HG03060 (cell line): ENCODE results near the gene MBOAT2.
"Not testable (repeated sequence)": the region's sequence is repeated elsewhere in the genome, so short reads cannot be mapped to it uniquely, and the experiment has no call there.

ENCODE experiments used
- ATAC-seq: cut with Tn5 transposase; IDR thresholded peaks from one replicate; pipeline ENCODE4 v1.9.1; 2021; ENCODE audit warnings: low read depth, moderate number of reproducible peaks; ENCODE audit not compliant: unreplicated experiment

Gene MBOAT2

DNA sequence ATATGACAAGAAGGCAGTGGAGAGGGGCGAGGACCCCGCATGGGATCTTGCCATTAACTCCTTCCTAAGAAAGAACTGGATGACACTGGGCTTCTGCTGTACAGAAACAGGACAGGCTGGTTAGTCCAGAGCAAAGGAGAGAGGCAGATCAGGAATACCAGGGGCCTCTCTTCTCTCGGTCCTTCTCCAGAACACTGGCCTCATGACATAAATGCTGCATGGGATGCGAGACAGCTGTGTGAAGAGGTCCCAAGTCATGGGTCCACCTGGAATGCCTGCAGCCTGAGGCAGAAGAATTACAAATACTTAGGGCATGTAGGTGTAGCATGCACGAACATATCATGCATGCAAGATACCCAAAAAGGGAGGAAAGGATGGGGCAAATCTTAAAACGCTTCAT is 9.1 kb downstream of the MBOAT2 start:
- no peak for ATAC-seq

DNA sequence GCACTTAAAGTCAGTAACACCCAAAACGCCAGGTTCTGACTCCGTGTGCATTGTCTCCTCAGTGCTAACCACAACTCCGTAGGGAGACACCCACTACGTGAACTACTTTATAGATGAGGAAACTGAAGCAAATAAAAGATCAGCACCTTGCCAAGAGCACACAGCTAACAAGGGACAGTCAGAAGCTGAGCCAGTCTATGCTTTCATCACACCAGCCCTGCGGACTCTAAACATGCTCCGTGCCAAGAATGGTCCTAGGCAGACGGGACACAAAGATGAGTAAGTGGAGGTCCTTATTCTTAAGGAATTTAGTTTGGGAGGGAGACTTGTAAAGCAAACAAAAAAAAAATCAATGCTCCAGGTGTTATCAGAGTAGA is 9.6 kb downstream of the MBOAT2 start:
- no peak for ATAC-seq

DNA sequence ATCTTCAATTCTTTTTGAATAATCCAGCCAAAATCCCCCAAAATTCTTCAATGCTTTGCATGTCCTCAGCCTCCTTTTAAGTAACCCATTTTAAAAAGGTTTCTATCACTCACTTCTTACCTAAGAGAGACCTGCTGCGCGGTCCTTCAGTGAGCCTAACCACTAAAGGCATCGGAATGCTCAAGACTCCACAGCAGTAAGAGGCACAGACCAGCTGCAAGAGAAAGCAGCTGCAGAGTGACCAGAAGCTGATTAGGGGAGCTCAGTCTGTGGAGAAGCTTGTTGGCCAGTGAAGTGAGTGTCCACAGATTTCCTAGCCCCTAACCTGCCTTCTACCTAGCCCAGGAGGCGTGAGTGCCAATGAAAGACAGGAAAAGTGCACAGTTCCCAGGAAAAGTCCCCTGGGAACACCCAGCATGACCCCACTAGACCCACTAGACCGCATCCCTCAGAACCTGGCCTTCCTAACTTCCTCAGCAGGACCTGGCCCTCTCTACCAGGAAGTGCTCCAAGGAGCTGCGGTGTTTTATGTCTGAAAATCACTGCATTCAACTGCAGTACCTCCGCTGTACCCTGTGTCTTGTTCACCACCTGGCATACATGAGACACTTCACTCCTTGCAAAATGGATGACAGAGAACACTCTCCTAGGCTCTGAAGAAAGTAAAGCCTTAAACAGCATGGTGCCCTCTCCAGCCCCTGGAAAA is 10.1 kb downstream of the MBOAT2 start:
- no peak for ATAC-seq

DNA sequence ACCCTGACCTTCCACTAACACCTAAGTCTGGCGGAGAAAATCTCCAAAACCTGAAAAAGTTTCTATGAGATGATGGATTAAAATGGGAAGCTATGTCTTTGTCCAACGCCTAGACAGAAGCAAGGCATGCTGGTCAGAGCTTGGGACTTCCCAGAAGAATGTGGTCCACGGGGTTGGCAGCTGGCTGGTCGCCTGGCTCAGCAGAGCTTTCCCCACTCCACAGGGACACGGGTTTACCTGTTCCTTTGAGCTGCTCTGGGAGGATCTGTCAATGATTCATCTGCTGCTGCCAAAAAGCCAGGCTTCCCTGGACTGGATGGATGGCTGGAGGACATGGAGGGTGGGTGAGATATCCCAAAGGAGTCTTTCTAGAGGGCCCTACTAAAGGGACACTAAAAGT is 10.8 kb downstream of the MBOAT2 start:
- no peak for ATAC-seq

DNA sequence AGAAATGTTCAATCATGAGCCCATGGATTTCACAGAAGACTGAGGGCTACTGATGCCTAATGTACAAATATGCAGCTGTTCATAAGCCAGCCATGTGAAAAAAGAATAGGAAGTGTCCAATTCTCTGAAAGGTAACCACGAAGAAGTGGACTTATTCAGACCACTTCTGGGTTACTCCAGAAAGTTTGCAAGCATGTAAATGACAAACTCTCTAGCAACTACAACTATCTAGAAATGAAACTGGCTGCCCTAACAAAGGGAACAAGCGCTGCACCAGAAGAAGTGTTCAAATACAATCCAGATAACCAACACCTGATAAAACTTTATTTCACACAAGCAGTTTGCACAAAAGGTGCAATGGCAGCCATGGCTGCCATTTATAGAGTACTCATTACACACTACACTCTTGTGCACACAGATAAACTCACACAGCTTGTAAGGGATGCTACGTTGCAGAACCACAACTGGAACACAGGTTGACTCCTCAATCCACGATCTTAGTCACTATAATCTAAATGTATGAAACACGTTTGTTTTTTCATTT is 13.9 kb downstream of the MBOAT2 start:
- no peak for ATAC-seq

DNA sequence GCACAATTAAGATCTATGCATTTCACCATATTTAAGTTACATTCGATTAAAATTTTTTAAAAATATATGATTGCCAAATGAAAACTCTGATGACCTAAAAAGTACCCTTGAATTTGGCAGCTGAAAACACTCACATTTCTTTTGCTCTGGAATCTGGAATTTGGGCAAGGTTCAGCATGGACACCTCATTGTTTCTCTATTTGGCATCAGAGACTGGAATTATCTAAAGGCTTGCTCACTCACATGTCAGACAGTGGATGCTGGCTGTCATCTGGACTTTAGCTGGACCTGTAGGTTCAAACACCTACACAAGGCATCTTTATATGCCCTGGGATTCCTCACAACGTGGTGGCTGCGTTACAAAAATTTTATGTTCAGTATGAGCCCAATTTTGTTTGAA is 16.1 kb downstream of the MBOAT2 start:
- no peak for ATAC-seq

DNA sequence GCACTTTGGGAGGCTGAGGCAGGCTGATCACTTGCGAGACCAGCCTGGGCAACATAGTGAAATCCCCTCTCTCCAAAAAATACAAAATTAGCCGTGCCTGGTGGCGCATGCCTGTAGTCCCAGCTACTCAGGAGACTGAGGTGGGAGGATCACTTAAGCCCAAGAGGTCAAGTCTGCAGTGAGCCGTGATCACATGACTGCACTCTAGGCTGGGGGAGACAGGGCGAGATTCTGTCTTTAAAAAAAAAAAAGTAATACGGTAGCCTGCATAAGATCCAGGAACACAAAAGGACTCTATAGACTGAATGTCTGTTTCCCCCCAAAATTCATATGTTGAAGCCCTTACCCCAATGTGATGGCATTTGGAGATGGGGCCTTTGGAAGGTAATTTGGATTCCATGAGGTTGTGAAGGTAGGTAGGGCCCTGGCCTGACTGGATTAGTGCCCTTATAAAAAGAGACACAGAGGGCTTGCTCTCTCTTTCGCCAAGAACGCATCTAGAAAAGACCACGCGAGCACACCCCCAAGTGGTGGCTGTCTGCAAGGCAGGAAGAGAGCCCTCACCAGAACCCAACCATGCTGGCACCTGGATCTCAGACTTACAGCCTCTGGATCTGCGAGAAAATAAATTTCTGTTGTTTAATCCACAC is 17.0 kb downstream of the MBOAT2 start:
- no peak for ATAC-seq

DNA sequence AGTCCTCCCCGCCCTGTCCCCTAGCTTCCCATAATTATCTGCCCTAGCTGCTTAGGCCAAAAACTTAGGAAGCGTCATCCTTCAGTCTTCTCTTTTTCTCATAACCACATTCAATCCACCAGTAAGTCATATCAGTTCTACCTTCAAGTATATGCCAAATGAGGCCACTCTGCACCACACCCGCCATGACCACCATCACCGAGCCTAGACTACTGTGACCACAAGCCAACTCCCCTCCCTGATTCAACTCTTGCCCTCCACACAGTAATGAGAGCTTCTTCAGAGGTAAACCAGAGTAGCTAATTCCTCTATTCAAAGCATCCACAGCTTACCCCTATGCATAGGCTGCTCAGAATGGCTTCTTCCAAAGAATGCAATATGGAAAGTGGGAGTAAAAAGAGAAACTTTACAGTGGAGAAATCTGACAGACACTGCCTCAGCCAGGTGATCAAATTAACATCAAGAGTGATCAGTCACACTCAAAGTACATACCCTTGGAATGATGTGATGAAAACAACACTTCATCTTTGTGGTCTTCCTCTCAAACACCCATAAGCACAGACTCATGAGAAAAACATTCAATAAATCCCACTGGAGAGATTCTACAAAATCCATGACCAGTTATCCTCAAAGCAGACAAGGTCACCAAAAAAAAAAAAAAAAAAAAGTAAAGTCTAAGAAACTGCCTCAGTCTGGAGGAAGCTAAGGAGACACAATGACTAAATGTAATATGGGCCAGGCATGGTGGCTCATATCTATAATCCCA is 17.7 kb downstream of the MBOAT2 start:
- no peak for ATAC-seq

DNA sequence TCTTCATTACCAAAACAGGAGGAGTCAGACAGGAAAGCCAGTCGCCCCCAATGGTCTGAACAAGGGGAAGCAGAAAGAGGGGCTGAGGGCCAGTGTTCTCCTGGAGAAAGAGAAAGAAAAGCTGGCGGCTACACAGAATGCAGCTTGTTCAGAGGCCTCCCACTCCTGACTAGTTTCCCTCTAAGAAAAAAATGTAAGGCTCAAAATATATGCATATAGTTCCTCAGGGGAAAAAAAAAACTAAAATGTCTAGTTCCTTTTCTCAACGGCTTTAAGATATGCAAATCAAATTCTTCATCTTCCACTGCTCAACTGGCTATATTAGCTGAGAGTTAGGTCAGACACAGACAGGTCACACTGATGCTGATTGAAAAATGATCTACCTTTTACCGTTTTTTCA is 18.6 kb downstream of the MBOAT2 start:
- ATAC-seq: no peak

DNA sequence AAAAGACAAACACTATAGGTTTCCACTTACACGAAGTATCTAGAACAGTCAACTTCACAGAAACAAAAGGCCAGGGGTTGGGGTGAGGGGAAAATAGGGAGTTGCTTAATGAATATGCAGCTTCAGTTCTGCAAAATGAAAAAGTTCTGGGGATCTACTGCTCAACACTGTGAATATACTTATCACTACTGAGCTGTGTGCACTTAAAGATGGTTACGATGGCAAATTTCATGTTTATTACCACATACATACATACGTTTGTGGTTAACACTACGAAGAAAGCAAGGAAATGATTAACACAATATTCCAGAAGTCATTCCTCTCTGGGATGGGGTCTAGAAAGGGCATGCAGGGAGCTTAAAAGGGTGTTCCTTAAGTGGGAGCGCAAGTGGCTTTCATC is 19.3 kb downstream of the MBOAT2 start:
- no peak for ATAC-seq

DNA sequence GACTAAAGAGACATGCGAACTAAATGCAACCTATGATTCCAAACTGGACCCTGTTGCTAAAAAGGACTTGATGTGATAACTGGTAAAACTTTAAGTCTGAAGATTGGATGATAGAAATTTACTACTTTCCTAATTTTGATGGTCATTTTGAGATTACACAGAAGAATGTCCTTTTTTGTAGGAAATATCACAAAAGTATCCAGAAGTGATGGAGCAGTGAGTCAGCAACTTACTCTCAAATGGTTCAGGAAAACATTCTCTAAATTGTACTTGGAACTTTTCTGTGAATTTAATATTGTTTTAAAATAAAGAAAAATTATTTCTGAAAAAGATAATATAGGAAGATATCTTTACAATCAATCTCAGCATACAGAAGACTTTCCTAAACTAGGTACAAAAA is 19.9 kb downstream of the MBOAT2 start:
- ATAC-seq: no peak

DNA sequence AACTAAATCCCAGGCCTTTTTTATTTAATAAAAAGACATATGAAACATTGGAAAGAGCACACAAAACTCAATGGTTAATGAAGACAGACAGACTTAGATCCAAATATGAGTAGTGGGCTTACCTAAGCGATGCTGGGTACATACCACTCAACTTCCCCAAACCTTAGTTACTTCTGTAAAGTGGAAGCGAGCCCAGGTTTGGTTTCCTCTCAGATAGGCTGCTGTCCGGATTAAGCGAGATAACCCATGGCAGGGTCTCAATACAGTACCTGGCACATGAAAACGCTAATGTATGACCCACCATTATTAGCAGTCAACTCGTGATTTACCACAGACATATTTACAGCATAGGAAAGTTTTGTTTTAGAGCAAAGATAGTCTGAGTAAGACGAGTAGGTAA is 21.6 kb downstream of the MBOAT2 start:
- no peak for ATAC-seq

DNA sequence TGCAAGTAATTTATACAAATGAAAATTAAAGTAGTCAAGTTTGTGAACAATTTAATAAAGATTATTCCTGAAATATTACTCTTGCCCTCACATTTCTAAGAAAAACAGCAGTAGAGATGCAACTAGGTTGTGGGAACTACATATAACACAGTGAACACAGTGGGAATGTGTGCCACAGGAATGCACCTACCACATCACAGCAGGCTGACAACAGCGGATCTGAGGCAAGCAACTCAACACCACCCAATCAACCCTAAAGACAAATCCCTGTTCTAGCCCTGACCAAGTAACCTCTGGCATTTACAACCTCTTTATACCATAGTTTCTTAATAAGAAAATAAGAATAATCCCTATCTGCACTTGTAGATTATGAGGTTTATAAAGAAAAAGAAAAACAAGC is 23.4 kb downstream of the MBOAT2 start:
- ATAC-seq: no peak

DNA sequence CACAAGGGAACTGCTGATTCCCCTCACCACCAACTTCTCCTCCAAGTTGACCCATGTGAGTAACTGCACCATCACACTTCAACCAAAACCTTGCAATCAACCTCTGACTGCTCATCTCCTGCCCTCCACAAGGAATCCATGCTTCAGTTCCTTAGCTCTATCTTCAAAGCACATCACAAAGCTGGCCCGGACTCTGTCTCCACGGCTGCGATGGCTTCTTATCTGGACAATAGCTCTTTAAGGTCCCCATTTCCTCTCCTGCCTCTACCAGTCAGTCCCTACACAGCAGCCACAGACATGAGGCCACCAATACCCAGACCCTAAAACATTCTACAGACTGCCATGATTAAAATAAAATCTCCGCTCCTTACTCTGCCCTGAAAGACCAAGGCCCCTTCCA is 25.7 kb downstream of the MBOAT2 start:
- ATAC-seq: no peak

DNA sequence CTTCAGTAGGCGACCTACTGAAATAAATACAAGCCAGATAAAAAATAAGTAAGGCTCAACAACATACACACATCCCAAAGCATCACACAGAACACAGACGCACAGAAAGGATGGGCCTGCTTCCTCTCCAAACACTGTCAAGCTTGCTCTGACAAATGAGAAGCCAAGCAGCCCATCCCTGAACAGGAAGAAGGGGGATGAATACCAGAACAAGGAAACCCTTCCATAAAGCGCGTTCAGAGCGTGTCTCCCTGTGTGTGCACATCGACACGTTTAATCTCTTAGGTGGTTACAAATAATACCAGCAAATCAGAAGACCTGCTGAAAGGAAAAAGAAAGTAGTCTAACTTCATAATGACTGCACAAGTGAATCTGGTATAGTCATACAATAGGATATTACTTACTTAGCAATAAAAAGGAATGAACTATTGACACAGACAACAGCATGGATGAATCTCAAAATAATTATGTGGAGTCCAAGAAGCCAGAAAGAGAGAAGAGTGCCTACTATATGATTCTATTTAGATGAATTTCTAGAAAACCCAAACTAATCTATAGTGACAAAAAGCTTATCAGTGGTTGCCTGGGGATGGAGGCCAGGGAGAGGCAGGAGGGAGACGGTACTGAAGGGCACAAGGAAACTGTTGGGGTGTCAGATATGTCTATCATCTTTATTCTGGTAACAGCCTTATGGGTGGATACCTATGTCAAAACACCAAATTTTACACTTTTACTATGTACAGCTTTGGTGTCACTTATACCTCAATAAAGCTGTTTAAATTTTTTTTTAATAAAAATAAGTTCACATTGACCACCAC is 26.8 kb downstream of the MBOAT2 start:
- no peak for ATAC-seq

DNA sequence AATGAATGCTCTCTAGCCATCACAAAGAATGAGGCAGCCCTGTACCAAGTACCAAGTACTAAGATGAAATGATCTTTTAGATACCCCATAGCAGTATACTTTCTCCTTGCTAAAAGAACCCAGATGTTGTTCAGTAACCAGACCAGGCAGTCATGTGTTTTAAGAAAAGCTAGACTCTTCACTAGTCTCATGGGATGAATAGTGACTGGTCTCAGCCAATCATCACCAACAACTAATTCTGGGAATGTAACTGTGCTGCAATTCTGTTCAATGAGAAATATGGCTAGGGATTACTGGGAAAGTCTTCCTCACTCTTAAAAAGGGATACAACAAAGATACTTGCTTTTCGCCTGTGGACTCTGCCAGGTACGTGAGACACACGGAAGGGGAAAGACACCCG is 29.5 kb downstream of the MBOAT2 start:
- ATAC-seq: no peak

DNA sequence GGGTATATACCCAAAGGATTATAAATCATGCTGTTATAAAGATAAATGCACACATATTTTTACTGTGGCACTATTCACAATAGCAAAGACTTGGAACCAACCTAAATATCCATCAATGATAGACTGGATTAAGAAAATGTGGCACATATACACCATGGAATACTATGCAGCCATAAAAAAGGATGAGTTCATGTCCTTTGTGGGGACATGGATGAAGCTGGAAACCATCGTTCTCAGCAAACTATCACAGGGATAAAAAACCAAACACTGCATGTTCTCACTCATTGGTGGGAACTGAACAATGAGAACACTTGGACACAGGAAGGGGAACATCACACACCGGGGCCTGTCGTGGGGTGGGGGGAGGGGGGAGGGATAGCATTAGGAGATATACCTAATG is 30.5 kb downstream of the MBOAT2 start:
- not testable (repeated sequence) for ATAC-seq

DNA sequence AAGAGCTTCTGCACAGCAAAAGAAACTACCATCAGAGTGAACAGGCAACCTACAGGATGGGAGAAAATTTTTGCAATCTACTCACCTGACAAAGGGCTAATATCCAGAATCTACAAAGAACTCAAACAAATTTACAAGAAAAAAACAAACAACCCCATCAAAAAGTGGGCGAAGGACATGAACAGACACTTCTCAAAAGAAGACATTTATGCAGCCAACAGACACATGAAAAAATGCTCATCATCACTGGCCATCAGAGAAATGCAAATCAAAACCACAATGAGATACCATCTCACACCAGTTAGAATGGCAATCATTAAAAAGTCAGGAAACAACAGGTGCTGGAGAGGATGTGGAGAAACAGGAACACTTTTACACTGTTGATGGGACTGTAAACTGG is 30.9 kb downstream of the MBOAT2 start:
- not testable (repeated sequence) for ATAC-seq

DNA sequence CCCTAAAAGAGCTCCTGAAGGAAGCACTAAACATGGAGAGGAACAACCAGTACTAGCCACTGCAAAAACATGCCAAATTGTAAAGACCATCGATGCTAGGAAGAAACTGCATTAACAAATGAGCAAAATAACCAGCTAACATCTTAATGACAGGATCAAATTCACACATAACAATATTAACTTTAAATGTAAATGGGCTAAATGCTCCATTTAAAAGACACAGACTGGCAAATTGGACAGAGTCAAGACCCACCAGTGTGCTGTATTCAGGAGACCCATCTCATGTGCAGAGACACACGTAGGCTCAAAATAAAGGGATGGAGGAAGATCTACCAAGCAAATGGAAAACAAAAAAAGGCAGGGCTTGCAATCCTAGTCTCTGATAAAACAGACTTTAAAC is 34.1 kb downstream of the MBOAT2 start:
- ATAC-seq: not testable (repeated sequence)

DNA sequence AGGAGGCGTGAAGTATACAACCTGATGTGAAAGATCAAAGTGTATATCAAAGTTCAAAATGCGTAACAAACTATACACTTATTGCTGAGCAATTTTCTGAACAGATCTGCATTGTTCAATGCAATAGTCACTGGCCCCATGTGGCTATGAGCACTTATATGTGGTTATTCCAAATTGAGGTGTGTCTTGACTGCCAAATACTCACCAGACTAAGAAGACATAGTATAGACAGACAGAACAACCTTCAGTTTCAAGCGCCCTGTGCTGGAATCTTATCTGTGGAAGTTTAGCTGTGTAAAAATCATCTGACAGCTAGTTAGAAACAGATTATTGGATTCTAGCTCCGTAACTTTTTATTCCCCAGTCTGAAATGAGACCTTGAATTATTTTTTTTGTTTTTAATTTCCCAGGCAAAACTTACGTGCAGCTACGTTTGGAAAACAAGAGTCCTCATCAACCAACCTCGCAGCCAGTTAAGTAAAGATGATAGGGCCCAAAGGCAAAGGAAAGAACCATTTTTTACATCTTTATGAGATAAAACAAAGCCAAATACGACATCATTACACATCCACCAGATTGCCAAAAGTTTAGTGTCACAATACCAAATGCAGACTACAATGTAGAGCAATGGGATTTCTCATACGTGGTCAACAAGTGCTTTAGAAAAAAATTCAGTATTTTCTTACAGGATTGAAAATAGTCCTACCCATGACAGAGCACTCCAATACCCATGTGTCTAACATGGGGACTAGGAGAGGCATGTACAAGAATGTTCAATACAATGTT is 37.2 kb downstream of the MBOAT2 start:
- ATAC-seq: no peak
